Sigmoid colon (tissue), 7 donors: ENCODE results near the gene TBC1D9B. TPM values are rescaled to one million over a fixed set of nuclear protein-coding genes. Genes with fewer than 3 reads are reported as not detected.

Experiments
- DNase-seq: peaks from one replicate; pipeline ENCODE4 v3.0.0-alpha.2; 2019
- H3K27ac ChIP-seq, 4 donors: fragments of 200-600 bp; sonication (generic); one replicate each; pipeline ENCODE4 v1.5.1; 2016 to 2019; ENCODE audit warnings: mild to moderate bottlenecking in 1 of 4
- H3K27me3 ChIP-seq, 3 donors: fragments of 200-600 bp; sonication (generic); one replicate each; pipeline ENCODE4 v1.5.1; 2019; ENCODE audit warnings: mild to moderate bottlenecking in 1 of 3
- H3K36me3 ChIP-seq, 4 donors: fragments of 200-600 bp; sonication (generic); one replicate each; pipeline ENCODE4 v1.5.1; 2016 to 2019
- H3K4me1 ChIP-seq, 4 donors: fragments of 200-600 bp; sonication (generic); one replicate each; pipeline ENCODE4 v1.5.1; 2017 to 2019
- H3K4me3 ChIP-seq, 4 donors: fragments of 200-600 bp; sonication (generic); one replicate each; pipeline ENCODE4 v1.5.1; 2017 to 2019; ENCODE audit warnings: mild to moderate bottlenecking in 2 of 4, moderate library complexity in 1 of 4
- H3K9me3 ChIP-seq, 4 donors: fragments of 200-600 bp in 3 of 4; sonication (generic) in 3 of 4; one replicate each; pipeline versions ENCODE4 v1.5.1 to v1.6.1; 2013 to 2019
- CTCF ChIP-seq, 4 experiments: fragments of 450-650 bp in 3 of 4; fragments of 200-600 bp in 1 of 4; IDR thresholded peaks; one replicate each; pipeline ENCODE4 v1.5.1; 2016 to 2019; ENCODE audit warnings: antibody characterized with exemption in 4 of 4, mild to moderate bottlenecking in 3 of 4, moderate library complexity in 2 of 4
- EP300 ChIP-seq, 4 donors: sonication (generic); formaldehyde crosslinking; IDR thresholded peaks; one replicate each; pipeline ENCODE4 v1.6.1; 2017; ENCODE audit warnings: antibody characterized with exemption in 4 of 4
- POLR2A ChIP-seq, 2 donors: fragments of 450-650 bp; IDR thresholded peaks; one replicate each; pipeline ENCODE4 v1.6.1; 2016; ENCODE audit warnings: antibody characterized with exemption in 2 of 2, mild to moderate bottlenecking in 2 of 2, moderate library complexity in 2 of 2
- POLR2AphosphoS5 ChIP-seq, 4 donors: sonication (generic); formaldehyde crosslinking; IDR thresholded peaks; one replicate each; pipeline ENCODE4 v1.6.1; 2017; ENCODE audit warnings: antibody characterized with exemption in 4 of 4
- WGBS, 2 donors: extraction: QIAGEN DNeasy Blood & Tissue Kit; methylation state at CpG; one replicate each; pipeline ENCODE4 v1.1.7; 2013; 5-methylcytosine and 5-hydroxymethylcytosine counted together
- intact Hi-C: fragments of 100-400 bp; cut with DNase I; formaldehyde crosslinking; loops from one replicate; pipeline ENCODE4 v1.15.1; 2023
- polyA plus RNA-seq, 3 donors: library from polyadenylated mRNA; stranded (reverse); fragments of 200-250 nt; gene quantifications; one replicate each; pipeline ENCODE4 v1.2.3, GENCODE V29; 2013
- total RNA-seq, 4 donors: library from RNA; depleted of rRNA; stranded (reverse); fragments of >200 nt; gene quantifications; one replicate each; pipeline ENCODE4 v1.1.0, GENCODE V29; 2016
- donor health status: healthy with polysubstance abuse.
- donor health status: Bipolar disorder and iron deficiency.
- donor health status: healthy.

TBC1D9B gene
- total and polyA plus RNA-seq, 7 donors = 35.4 to 1,545 (median 291) TPM

GRCh38 chr5:179820483-179821297 lies 87.0 kb downstream of the TBC1D9B start, which contains the start of gene SQSTM1:
SQSTM1 (plus strand) TSS chr5:179820905; CDS start chr5:179820937, 32 bp downstream.
- Histone ChIP-seq H3K27ac (peak within 1 kb of the TSS; percentile 97 to 100 (median 99)), H3K9me3 (no peaks in the 10 kb centered on the region), H3K36me3 (peaks cover 24 to 34% (median 24%) of the 10 kb centered on the region in 4 donors), H3K4me1 (peaks cover 0 to 81% (median 76%) of the 10 kb centered on the region in 4 donors), H3K4me3 (peak within 1 kb of the TSS; percentile 68 to 99 (median 97)), H3K27me3 (no peaks in the 10 kb centered on the region)
- DNase-seq = peak; percentile 91
- TF ChIP-seq CTCF (IDR thresholded peaks at IDR 0.05) (no peak), POLR2A (IDR thresholded peaks at IDR 0.05) (peak; percentile 92 to 97), POLR2AphosphoS5 (IDR thresholded peaks at IDR 0.05) (peak; percentile 99 to 100 (median 99)), EP300 (IDR thresholded peaks at IDR 0.05) (peak in 1 of 4 donors; percentile 28)
- 0 to 1% methylated on average over 81 of the region's 81 CpGs for WGBS, 2 donors
- intact Hi-C loops = loop anchor here (2.0 to 5.0 kb wide), 2 partner anchors 14 to 37 kb away; partner anchors contain the start of genes MGAT4B and MRNIP

GRCh38 chr5:179820127-179820482 lies 87.6 kb downstream of the TBC1D9B start:
- no peaks in the 10 kb centered on the region for H3K9me3 ChIP-seq
- no peak for TF ChIP-seq CTCF (IDR thresholded peaks at IDR 0.05)
- TF ChIP-seq POLR2A (IDR thresholded peaks at IDR 0.05) = no peak
- no peak for TF ChIP-seq POLR2AphosphoS5 (IDR thresholded peaks at IDR 0.05)
- TF ChIP-seq EP300 (IDR thresholded peaks at IDR 0.05) = no peak
- peak overlapping the region; percentile 68 to 99 (median 97) for H3K4me3 ChIP-seq
- no peaks in the 10 kb centered on the region for H3K27me3 ChIP-seq
- H3K27ac ChIP-seq = peak overlapping the region; percentile 97 to 100 (median 99)
- 26 to 52% methylated on average over 12 of the region's 12 CpGs for WGBS, 2 donors
- peaks cover 0 to 76% (median 71%) of the 10 kb centered on the region in 4 donors for H3K4me1 ChIP-seq
- peaks cover 18 to 28% (median 18%) of the 10 kb centered on the region in 4 donors for H3K36me3 ChIP-seq
- no peak for DNase-seq
- intact Hi-C loops = loop anchor here (2.0 to 5.0 kb wide), 2 partner anchors 13 to 37 kb away; partner anchors contain the start of genes MGAT4B and MRNIP

GRCh38 chr5:179819296-179820126 lies 88.2 kb downstream of the TBC1D9B start:
- TF ChIP-seq EP300 (IDR thresholded peaks at IDR 0.05) = peak in 1 of 4 donors; percentile 32
- TF ChIP-seq POLR2A (IDR thresholded peaks at IDR 0.05) = no peak
- peak in 1 of 4 donors; percentile 1 for TF ChIP-seq POLR2AphosphoS5 (IDR thresholded peaks at IDR 0.05)
- no peak for TF ChIP-seq CTCF (IDR thresholded peaks at IDR 0.05)
- peaks cover 12 to 22% (median 12%) of the 10 kb centered on the region in 4 donors for H3K36me3 ChIP-seq
- peaks cover 0 to 70% (median 65%) of the 10 kb centered on the region in 4 donors for H3K4me1 ChIP-seq
- H3K27me3 ChIP-seq = no peaks in the 10 kb centered on the region
- peak; percentile 91 for DNase-seq
- intact Hi-C loops = loop anchor here (2.0 to 5.0 kb wide), 2 partner anchors 13 to 38 kb away; partner anchors contain the start of genes MGAT4B and MRNIP
- H3K27ac ChIP-seq = peak overlapping the region; percentile 97 to 100 (median 99)
- peak overlapping the region; percentile 68 to 99 (median 97) for H3K4me3 ChIP-seq
- 21 to 25% methylated on average over 26 of the region's 26 CpGs for WGBS, 2 donors
- H3K9me3 ChIP-seq = no peaks in the 10 kb centered on the region

DNA sequence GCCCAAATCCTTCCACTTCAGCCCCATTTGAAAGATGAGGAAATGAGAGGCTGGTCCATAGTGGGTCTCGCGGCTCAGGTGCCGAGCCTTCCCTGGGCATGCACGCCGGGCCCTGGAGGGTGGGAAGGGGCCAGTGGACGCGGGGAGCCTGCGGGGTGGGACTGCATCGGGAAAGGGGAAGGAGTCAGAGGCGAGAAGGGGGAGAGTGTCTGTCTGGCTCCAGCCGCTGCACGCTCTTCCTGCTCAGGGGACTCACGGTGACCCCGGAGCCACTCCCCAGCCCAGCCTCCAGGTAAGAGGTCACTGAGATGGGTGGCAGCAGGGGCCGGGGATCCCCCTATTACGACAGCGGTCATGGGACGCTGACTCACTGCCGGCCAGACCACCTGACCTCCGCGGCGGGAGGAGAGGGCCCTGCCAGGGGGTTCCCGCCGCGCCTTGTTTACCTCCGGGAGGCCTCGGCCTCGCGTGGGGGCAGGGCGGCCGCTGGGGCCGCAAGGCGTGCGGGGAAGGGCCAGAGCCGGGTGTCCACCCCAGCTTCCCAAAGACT lies 88.9 kb downstream of the TBC1D9B start:
- Histone ChIP-seq H3K27me3 (no peaks in the 10 kb centered on the region), H3K4me3 (peak overlapping the region; percentile 68 to 99 (median 97)), H3K27ac (peak overlapping the region; percentile 97 to 100 (median 99)), H3K36me3 (peaks cover 5 to 15% (median 5%) of the 10 kb centered on the region in 4 donors), H3K9me3 (no peaks in the 10 kb centered on the region), H3K4me1 (peaks cover 0 to 63% (median 58%) of the 10 kb centered on the region in 4 donors)
- intact Hi-C loops = no loop called here
- TF ChIP-seq EP300 (IDR thresholded peaks at IDR 0.05) (peak; percentile 84 to 99 (median 89)), POLR2A (IDR thresholded peaks at IDR 0.05) (peak in 1 of 2 donors; percentile 44), POLR2AphosphoS5 (IDR thresholded peaks at IDR 0.05) (peak; percentile 83 to 96 (median 88)), CTCF (IDR thresholded peaks at IDR 0.05) (no peak)
- DNase-seq = peak; percentile 99
- 1 to 2% methylated on average over 35 of the region's 35 CpGs for WGBS, 2 donors
